HG02852 (cell line): ENCODE measurements around the gene SLC35F4.
A peak's percentile ranks its signal among the peaks of the same experiment; 100 is the strongest.
"Not testable (repeated sequence)": the region's sequence is repeated elsewhere in the genome, so short reads cannot be mapped to it uniquely, and the experiment has no call there.

Source experiments
- ATAC-seq: cut with Tn5 transposase; IDR thresholded peaks from one replicate; pipeline ENCODE4 v1.9.1; 2021; ENCODE audit warnings: mild to moderate bottlenecking, moderate library complexity; ENCODE audit not compliant: unreplicated experiment

Gene SLC35F4

GRCh38 chr14:57732463-57733285, 133.2 kb downstream of the SLC35F4 start:
- ATAC-seq, result no peak

GRCh38 chr14:57729208-57730187, 136.4 kb downstream of the SLC35F4 start:
- ATAC-seq, result no peak

- no peak for ATAC-seq
Observed at GRCh38 chr14:57725399-57726077, 140.4 kb downstream of the SLC35F4 start.

GRCh38 chr14:57722141-57722540, 143.8 kb downstream of the SLC35F4 start:
- ATAC-seq, result not testable (repeated sequence)

- ATAC-seq, result no peak
Observed at GRCh38 chr14:57714487-57714931, 151.4 kb downstream of the SLC35F4 start.

GRCh38 chr14:57712698-57713097, 153.2 kb downstream of the SLC35F4 start:
- ATAC-seq, result no peak

- no peak for ATAC-seq
Observed at GRCh38 chr14:57712102-57712501, 153.8 kb downstream of the SLC35F4 start.

- ATAC-seq, result no peak
Observed at GRCh38 chr14:57709909-57710308, 156.0 kb downstream of the SLC35F4 start.

GRCh38 chr14:57709086-57709485, 156.8 kb downstream of the SLC35F4 start:
- ATAC-seq, result not testable (repeated sequence)

GRCh38 chr14:57707219-57707618, 158.7 kb downstream of the SLC35F4 start:
- no peak for ATAC-seq

- ATAC-seq, result no peak
Observed at GRCh38 chr14:57704763-57705162, 161.1 kb downstream of the SLC35F4 start.

- ATAC-seq, result no peak
Observed at GRCh38 chr14:57699947-57700346, 165.9 kb downstream of the SLC35F4 start.

GRCh38 chr14:57692671-57693070, 173.2 kb downstream of the SLC35F4 start:
- ATAC-seq, result peak; percentile 54

- ATAC-seq, result no peak
Observed at GRCh38 chr14:57687416-57687815, 178.5 kb downstream of the SLC35F4 start.

- ATAC-seq, result no peak
Observed at GRCh38 chr14:57686304-57686703, 179.6 kb downstream of the SLC35F4 start.

GRCh38 chr14:57671021-57671420, 194.9 kb downstream of the SLC35F4 start:
- ATAC-seq, result no peak

GRCh38 chr14:57660208-57660607, 205.7 kb downstream of the SLC35F4 start:
- no peak for ATAC-seq

- no peak for ATAC-seq
Observed at GRCh38 chr14:57659052-57659451, 206.8 kb downstream of the SLC35F4 start.

GRCh38 chr14:57657487-57657886, 208.4 kb downstream of the SLC35F4 start:
- ATAC-seq, result no peak

GRCh38 chr14:57656853-57657252, 209.0 kb downstream of the SLC35F4 start:
- ATAC-seq, result no peak

GRCh38 chr14:57652769-57653168, 213.1 kb downstream of the SLC35F4 start:
- no peak for ATAC-seq
